ENCODE results near the gene TMEM183A. TPM values are rescaled to one million over a fixed set of nuclear protein-coding genes. Genes with fewer than 3 reads are reported as not detected.

Gene TMEM183A
- total and polyA plus RNA-seq, 10 of the 15 experiments (the other 5 are each of a cell fraction or from before 2014, with no cell fraction given) = 12.3 to 103 (median 66.3) TPM

DNA sequence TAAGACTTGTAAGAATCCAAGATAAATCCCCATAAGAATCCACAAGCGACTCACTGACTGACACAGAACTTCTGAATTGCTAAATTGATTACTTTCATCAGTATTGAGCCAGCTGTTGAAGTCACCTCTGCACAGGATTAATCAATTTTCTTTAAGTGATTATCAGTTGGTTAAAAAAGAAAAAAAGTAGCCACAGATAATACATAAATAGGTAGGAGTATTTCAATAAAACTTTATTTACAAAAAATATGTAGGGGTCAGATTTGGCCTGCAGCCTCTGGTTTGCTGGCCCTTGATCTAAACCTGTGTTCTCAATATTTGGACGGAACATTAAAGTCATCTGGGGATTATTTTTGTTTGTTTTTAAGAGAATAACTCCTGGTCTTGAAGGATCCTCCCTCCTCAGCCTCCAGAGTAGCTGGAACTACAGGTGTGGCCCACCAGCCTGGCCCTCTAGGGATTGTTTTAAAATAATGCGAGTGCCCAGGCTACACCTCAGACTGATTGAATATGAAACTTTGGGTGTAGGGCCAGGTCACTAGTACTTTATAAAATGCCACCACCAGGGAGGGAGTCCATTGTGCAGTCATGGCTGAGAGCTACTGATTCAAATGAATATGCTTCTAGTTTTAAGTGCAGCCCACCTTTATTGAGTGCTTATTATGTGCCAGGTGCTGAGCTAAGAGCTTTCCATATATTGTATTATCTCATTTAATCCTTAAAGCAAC is 6.8 kb upstream of the TMEM183A start:
- Histone ChIP-seq H3K4me2 (ENCODE audit: control insufficient read depth, insufficient read depth) (0 out of 2 replicates have a peak overlapping the region, but pooled peaks have one; percentile 76), H3K4me1 (ENCODE audit: control insufficient read depth, insufficient read depth, low read length) (peaks cover 6% of the 10 kb centered on the region; the same call in 1 of the 2 replicates), H3K36me3 (ENCODE audit: control insufficient read depth in 2 of 2, insufficient read depth in 2 of 2, low read length in 1 of 2) (no peaks in the 10 kb centered on the region), H3K4me3 (no peak overlapping the region), H2AFZ (ENCODE audit: control insufficient read depth, low read depth, low read length) (peak overlapping the region; percentile 98; the same call in 1 of the 2 replicates), H3K9ac (ENCODE audit: control insufficient read depth, insufficient read depth, low read length) (no peak overlapping the region), H3K27ac (ENCODE audit: control insufficient read depth, insufficient read depth) (no peak overlapping the region), H3K79me2 (ENCODE audit: control insufficient read depth, insufficient read depth, low read length) (no peaks in the 10 kb centered on the region), H3K27me3 (replicated peaks in 1 of 2; ENCODE audit: control insufficient read depth in 2 of 2, insufficient read depth in 2 of 2, low read length in 1 of 2) (no peaks in the 10 kb centered on the region), H4K20me1 (ENCODE audit: control insufficient read depth, insufficient read depth) (no peaks in the 10 kb centered on the region), H3K9me3 (replicated peaks; ENCODE audit: control insufficient read depth, insufficient read depth, low read length) (no peaks in the 10 kb centered on the region)
- no TSS peak for BruUV-seq (replicated peaks)
- ATAC-seq (peak; percentile 70), DNase-seq (ENCODE audit: low read depth, low spot score) (no peak), FAIRE-seq (no peak)
- RAD21 ChIA-PET (ENCODE audit: unreplicated experiment) = interaction anchor here (0.6 to 2.3 kb wide), 5 partner anchors 79 to 658 kb away, joined by 3 to 7 read pairs (median 3); partner anchors contain the start of gene UBE2T
- in situ Hi-C loops (cut with MboI) = no loop called here
- POLR2A ChIA-PET = no interaction called here
- TF ChIP-seq CREB1 (IDR thresholded peaks at IDR 0.05; ENCODE audit: low read depth) = no peak
- TF ChIP-seq, protein P1, sequence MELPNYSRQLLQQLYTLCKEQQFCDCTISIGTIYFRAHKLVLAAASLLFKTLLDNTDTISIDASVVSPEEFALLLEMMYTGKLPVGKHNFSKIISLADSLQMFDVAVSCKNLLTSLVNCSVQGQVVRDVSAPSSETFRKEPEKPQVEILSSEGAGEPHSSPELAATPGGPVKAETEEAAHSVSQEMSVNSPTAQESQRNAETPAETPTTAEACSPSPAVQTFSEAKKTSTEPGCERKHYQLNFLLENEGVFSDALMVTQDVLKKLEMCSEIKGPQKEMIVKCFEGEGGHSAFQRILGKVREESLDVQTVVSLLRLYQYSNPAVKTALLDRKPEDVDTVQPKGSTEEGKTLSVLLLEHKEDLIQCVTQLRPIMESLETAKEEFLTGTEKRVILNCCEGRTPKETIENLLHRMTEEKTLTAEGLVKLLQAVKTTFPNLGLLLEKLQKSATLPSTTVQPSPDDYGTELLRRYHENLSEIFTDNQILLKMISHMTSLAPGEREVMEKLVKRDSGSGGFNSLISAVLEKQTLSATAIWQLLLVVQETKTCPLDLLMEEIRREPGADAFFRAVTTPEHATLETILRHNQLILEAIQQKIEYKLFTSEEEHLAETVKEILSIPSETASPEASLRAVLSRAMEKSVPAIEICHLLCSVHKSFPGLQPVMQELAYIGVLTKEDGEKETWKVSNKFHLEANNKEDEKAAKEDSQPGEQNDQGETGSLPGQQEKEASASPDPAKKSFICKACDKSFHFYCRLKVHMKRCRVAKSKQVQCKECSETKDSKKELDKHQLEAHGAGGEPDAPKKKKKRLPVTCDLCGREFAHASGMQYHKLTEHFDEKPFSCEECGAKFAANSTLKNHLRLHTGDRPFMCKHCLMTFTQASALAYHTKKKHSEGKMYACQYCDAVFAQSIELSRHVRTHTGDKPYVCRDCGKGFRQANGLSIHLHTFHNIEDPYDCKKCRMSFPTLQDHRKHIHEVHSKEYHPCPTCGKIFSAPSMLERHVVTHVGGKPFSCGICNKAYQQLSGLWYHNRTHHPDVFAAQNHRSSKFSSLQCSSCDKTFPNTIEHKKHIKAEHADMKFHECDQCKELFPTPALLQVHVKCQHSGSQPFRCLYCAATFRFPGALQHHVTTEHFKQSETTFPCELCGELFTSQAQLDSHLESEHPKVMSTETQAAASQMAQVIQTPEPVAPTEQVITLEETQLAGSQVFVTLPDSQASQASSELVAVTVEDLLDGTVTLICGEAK (IDR thresholded peaks at IDR 0.05; ENCODE audit: borderline replicate concordance) = peak; percentile 68; the same call in 1 of the 2 replicates
- SMC1A ChIA-PET (ENCODE audit: uncharacterized antibody, unreplicated experiment) = interaction anchor here (0.8 to 2.0 kb wide), 6 partner anchors 8 to 239 kb away, joined by 3 to 9 read pairs (median 4); no protein-coding TSS in a partner anchor
- intact Hi-C loops (cut with micrococcal nuclease; ENCODE audit: unreplicated experiment) = loop anchor here (10.0 kb wide), 1 partner anchor 196 kb away; the partner anchor contains the start of gene KDM5B
- CTCF ChIA-PET = interaction anchor here (0.6 to 3.7 kb wide), 24 partner anchors 7 to 518 kb away, joined by 3 to 17 read pairs (median 4); partner anchors contain the start of genes KLHL12, PPFIA4 and TMEM183A
- WGBS (ENCODE audit: insufficient coverage, insufficient replicate concordance, low lambda C conversion rate, missing lambda C conversion rate) = 67% methylated on average over 3 of the region's 3 CpGs

Data from GM12878 (cell line).